K562 (cell line): Measurements from ENCODE around the gene SCIN. TPM values are rescaled to one million over a fixed set of nuclear protein-coding genes. Genes with fewer than 3 reads are reported as not detected.

ENCODE experiments used
- BDP1 ChIP-seq: IDR thresholded peaks from 3 replicates; pipeline ENCODE4 v1.6.1; 2011; ENCODE audit not compliant: insufficient read length, insufficient read depth
- BRD4 ChIP-seq: fragments of 200-600 bp; sonication (generic); IDR thresholded peaks from 2 replicates; pipeline ENCODE4 v1.6.1; 2017; ENCODE audit warnings: inconsistent platforms
- EZH2 ChIP-seq: IDR thresholded peaks from 2 replicates; pipeline ENCODE4 v1.6.1; 2012; ENCODE audit warnings: low read depth, mild to moderate bottlenecking, inconsistent platforms, low read length, borderline replicate concordance
- FOXM1 ChIP-seq, 2 experiments: fragments of 450-650 bp in 1 of 2; sonication (generic) in 1 of 2; formaldehyde crosslinking in 1 of 2; IDR thresholded peaks; 2 replicates each; pipeline versions ENCODE4 v1.6.1 to v1.9.0; 2017 to 2022; ENCODE audit warnings: low read depth in 2 of 2, mild to moderate bottlenecking in 2 of 2, missing genetic modification reagents in 1 of 2, moderate library complexity in 1 of 2
- KLF1 ChIP-seq: fragments of 450-650 bp; IDR thresholded peaks from 2 replicates; pipeline ENCODE4 v1.6.1; 2016; ENCODE audit warnings: missing genetic modification characterization, missing compliant biosample characterization
- MEF2D ChIP-seq: conservative IDR thresholded peaks from 2 replicates; pipeline ENCODE4 v1.6.1; 2016; ENCODE audit warnings: low read depth, missing genetic modification characterization, missing compliant biosample characterization
- NCOR1 ChIP-seq: fragments of 450-650 bp; IDR thresholded peaks from 2 replicates; pipeline ENCODE4 v1.6.1; 2016; ENCODE audit warnings: mild to moderate bottlenecking, moderate library complexity
- NR3C1 ChIP-seq: sonication (generic); formaldehyde crosslinking; IDR thresholded peaks from 2 replicates; pipeline ENCODE4 v1.8.1; 2022; ENCODE audit warnings: missing genetic modification reagents
- PML ChIP-seq: IDR thresholded peaks from 2 replicates; pipeline ENCODE4 v1.6.1; 2012; ENCODE audit warnings: low read length, inconsistent platforms
- SMARCC2 ChIP-seq: fragments of 450-650 bp; IDR thresholded peaks from 2 replicates; pipeline ENCODE4 v1.6.1; 2017; ENCODE audit warnings: antibody characterized with exemption, moderate library complexity, mild to moderate bottlenecking, low read depth
- TEAD4 ChIP-seq, 2 experiments: sonication (generic) in 1 of 2; formaldehyde crosslinking in 1 of 2; IDR thresholded peaks; 2 replicates each; pipeline versions ENCODE4 v1.6.1 to v1.8.0; 2012 to 2022; ENCODE audit warnings: borderline replicate concordance in 1 of 2, inconsistent platforms in 1 of 2, low read length in 1 of 2, mild to moderate bottlenecking in 1 of 2, missing genetic modification reagents in 1 of 2
- ZC3H11A ChIP-seq: IDR thresholded peaks from 2 replicates; pipeline ENCODE4 v1.6.1; 2012; ENCODE audit warnings: low read depth, low read length, improper control_type of control experiment
- ZFP36 ChIP-seq: fragments of 150-350 bp; IDR thresholded peaks from 2 replicates; pipeline ENCODE4 v1.6.1; 2018; ENCODE audit warnings: low read length, low read depth; ENCODE audit not compliant: partially characterized antibody
- ZNF184 ChIP-seq: sonication (generic); formaldehyde crosslinking; IDR thresholded peaks from 2 replicates; pipeline ENCODE4 v1.5.0; 2020; ENCODE audit warnings: missing genetic modification reagents
- ZNF785 ChIP-seq: fragments of 250-450 bp; sonication (Bioruptor Pico); IDR thresholded peaks from 2 replicates; pipeline ENCODE4 v1.4.0; 2020; ENCODE audit warnings: mild to moderate bottlenecking
- polyA plus RNA-seq, 8 experiments: library from polyadenylated mRNA; depleted of rRNA in 4 of 8; stranded (reverse) in 5 of 8; unstranded in 3 of 8; fragments of >200 nt; fragmentation: Nextera tagmentation in 2 of 8; fragmentation: Illumina TruSeq in 1 of 8; extraction: Ambion mirVana in 2 of 8; extraction: Trizol in 1 of 8; gene quantifications; 2 replicates each; pipeline versions ENCODE4 v1.2.1 to v1.2.3, GENCODE V29; 2011 to 2014; ENCODE audit warnings: inconsistent platforms in 1 of 8, missing spikeins in 1 of 8
- total RNA-seq, 7 experiments: library from RNA; depleted of rRNA in 6 of 7; stranded (reverse); fragments of >200 nt in 6 of 7; fragmentation: Illumina TruSeq in 2 of 7; extraction: Trizol in 2 of 7; gene quantifications; 2 replicates each; pipeline versions ENCODE4 v1.2.1 to v1.2.3, GENCODE V29; 2011 to 2021; ENCODE audit warnings: low replicate concordance in 1 of 7
- TF ChIP-seq, protein P1 (sequence below), 2 experiments: fragments of 450-650 bp; IDR thresholded peaks; 2 replicates each; pipeline ENCODE4 v1.6.1; 2018; ENCODE audit warnings: mild to moderate bottlenecking in 2 of 2, low read depth in 1 of 2; ENCODE audit not compliant: partially characterized antibody in 2 of 2
- TF ChIP-seq, protein P2 (sequence below): fragments of 250-450 bp; sonication (Bioruptor Pico); IDR thresholded peaks from 2 replicates; pipeline ENCODE4 v1.5.0; 2021; ENCODE audit warnings: mild to moderate bottlenecking, moderate library complexity
- TF ChIP-seq, protein P3 (sequence below): sonication (generic); formaldehyde crosslinking; IDR thresholded peaks from 2 replicates; pipeline ENCODE4 v1.8.0; 2022; ENCODE audit warnings: mild to moderate bottlenecking, missing genetic modification reagents, borderline replicate concordance

Gene SCIN
- total and polyA plus RNA-seq, 9 of the 15 experiments (the other 6 are each of a cell fraction or from before 2014, with no cell fraction given), result 0.67 to 18.2 (median 10.6) TPM

- TF ChIP-seq, protein P1, sequence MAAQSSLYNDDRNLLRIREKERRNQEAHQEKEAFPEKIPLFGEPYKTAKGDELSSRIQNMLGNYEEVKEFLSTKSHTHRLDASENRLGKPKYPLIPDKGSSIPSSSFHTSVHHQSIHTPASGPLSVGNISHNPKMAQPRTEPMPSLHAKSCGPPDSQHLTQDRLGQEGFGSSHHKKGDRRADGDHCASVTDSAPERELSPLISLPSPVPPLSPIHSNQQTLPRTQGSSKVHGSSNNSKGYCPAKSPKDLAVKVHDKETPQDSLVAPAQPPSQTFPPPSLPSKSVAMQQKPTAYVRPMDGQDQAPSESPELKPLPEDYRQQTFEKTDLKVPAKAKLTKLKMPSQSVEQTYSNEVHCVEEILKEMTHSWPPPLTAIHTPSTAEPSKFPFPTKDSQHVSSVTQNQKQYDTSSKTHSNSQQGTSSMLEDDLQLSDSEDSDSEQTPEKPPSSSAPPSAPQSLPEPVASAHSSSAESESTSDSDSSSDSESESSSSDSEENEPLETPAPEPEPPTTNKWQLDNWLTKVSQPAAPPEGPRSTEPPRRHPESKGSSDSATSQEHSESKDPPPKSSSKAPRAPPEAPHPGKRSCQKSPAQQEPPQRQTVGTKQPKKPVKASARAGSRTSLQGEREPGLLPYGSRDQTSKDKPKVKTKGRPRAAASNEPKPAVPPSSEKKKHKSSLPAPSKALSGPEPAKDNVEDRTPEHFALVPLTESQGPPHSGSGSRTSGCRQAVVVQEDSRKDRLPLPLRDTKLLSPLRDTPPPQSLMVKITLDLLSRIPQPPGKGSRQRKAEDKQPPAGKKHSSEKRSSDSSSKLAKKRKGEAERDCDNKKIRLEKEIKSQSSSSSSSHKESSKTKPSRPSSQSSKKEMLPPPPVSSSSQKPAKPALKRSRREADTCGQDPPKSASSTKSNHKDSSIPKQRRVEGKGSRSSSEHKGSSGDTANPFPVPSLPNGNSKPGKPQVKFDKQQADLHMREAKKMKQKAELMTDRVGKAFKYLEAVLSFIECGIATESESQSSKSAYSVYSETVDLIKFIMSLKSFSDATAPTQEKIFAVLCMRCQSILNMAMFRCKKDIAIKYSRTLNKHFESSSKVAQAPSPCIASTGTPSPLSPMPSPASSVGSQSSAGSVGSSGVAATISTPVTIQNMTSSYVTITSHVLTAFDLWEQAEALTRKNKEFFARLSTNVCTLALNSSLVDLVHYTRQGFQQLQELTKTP (IDR thresholded peaks at IDR 0.05; ENCODE audit: low read depth in 1 of 2, partially characterized antibody in 2 of 2), result no peak
- TF ChIP-seq SMARCC2 (no peak), BDP1 (no peak), MEF2D (tag) (0 out of 2 replicates have a peak, but pooled peaks have one; percentile 22), NCOR1 (peak; percentile 70), TEAD4 (IDR thresholded peaks at IDR 0.05; ENCODE audit: low read length) (peak; percentile 52; the same call in 1 of the 2 replicates), TEAD4 (CRISPR knock-in tag; IDR thresholded peaks at IDR 0.05; ENCODE audit: borderline replicate concordance) (no peak), EZH2 (no peak), ZNF785 (CRISPR knock-in tag) (no peak), KLF1 (tag) (peak; percentile 52; the same call in 1 of the 2 replicates), ZC3H11A (no peak), ZNF184 (no peak), BRD4 (no peak), NR3C1 (CRISPR knock-in tag) (no peak), ZFP36 (no peak), FOXM1 (IDR thresholded peaks at IDR 0.05; ENCODE audit: low read depth) (peak; percentile 81), FOXM1 (CRISPR knock-in tag; IDR thresholded peaks at IDR 0.05; ENCODE audit: low read depth) (no peak), PML (peak; percentile 22; the same call in 1 of the 2 replicates)
- TF ChIP-seq, protein P2, sequence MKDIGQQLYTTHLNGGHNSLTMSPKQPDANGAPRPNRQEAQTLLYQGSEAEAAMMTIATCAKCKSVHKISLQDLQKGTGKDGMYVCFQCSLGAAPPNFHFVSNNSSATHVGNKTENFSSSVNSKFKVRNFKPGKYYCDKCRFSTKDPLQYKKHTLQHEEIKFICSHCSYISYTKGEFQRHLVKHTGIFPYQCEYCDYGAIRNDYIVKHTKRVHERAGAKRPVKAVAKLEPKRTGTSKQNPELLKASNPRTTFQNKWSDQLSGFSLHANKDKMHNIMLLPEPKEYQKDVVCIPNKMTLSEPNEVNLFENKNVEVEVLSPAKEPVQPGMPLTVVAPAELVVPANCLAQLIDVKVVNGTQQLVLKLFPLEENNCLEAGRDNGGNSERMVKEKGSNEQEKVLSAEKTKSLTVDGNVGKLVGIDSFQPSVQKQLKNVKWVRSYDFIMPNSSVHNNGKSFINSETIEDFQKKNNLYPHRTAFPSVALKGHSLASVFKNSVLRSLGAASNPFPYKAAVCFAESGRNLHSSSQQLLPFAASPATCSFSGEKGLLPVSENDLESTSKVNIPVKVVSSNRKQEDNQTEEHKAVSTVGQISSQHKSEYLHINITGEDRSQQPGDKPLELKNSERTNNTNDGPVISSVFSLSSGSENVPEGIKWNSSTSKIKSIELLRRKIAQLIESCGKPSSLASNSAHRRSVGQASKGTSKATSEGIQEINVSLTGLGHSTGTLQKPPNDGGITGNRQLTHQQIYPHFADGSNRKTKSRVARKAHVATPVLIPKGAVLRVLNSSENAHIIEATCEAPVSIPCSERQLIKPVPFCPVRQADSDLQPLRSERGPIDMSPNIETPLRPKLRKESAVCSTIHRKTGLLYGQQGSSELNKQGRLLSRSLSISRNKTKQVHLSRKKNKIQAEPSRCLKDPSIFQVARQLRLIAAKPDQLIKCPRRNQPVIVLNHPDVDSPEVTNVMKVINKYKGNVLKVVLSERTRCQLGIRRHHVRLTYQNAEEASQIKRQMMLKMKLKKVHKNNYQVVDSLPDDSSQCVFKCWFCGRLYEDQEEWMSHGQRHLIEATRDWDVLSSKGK (CRISPR knock-in tag), result no peak
- TF ChIP-seq, protein P3, sequence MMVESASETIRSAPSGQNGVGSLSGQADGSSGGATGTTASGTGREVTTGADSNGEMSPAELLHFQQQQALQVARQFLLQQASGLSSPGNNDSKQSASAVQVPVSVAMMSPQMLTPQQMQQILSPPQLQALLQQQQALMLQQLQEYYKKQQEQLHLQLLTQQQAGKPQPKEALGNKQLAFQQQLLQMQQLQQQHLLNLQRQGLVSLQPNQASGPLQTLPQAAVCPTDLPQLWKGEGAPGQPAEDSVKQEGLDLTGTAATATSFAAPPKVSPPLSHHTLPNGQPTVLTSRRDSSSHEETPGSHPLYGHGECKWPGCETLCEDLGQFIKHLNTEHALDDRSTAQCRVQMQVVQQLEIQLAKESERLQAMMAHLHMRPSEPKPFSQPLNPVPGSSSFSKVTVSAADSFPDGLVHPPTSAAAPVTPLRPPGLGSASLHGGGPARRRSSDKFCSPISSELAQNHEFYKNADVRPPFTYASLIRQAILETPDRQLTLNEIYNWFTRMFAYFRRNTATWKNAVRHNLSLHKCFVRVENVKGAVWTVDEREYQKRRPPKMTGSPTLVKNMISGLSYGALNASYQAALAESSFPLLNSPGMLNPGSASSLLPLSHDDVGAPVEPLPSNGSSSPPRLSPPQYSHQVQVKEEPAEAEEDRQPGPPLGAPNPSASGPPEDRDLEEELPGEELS (CRISPR knock-in tag), result 0 out of 2 replicates have a peak, but pooled peaks have one; percentile 36
Observed at GRCh38 chr7:12686234-12686890, 115.8 kb downstream of the SCIN start (continued).
